Activated naive CD4-positive, alpha-beta T cell treated with anti-CD3 and anti-CD28 coated beads, Interleukin-2, amount 50 U/mL, for 72 hours (primary cell): Measurements from ENCODE around the gene GPR25. TPM values are rescaled to one million over a fixed set of nuclear protein-coding genes. Genes with fewer than 3 reads are reported as not detected.

Experiments
- ATAC-seq, 2 donors: fragments of 150-1000 bp; cut with Tn5 transposase; 2 replicates each; pipeline ENCODE4 v1.10.0; 2021; ENCODE audit warnings: mild to moderate bottlenecking in 2 of 2, moderate library complexity in 2 of 2
- DNase-seq, 2 donors: peaks; one replicate each; pipeline ENCODE4 v3.0.0; 2021 to 2022; ENCODE audit warnings: low spot score in 2 of 2
- H3K27ac Mint-ChIP-seq, 2 donors: one replicate each; pipeline ENCODE4 v1.8.0; 2022; ENCODE audit warnings: mild to moderate bottlenecking in 2 of 2, mixed read lengths in 2 of 2
- H3K36me3 Mint-ChIP-seq, 2 donors: one replicate each; pipeline ENCODE4 v1.8.0; 2022; ENCODE audit warnings: mixed read lengths in 2 of 2
- H3K9me3 Mint-ChIP-seq, 2 donors: one replicate each; pipeline ENCODE4 v1.8.0; 2022; ENCODE audit warnings: mixed read lengths in 2 of 2
- total RNA-seq, 2 donors: library from RNA; stranded (reverse); gene quantifications; one replicate each; pipeline ENCODE4 v1.2.3, GENCODE V29; 2022

Gene GPR25
- total RNA-seq, 2 donors from 2014 or later: not detected

- ATAC-seq: peak; percentile 83 to 95
- peaks cover 0 to 4% of the 10 kb centered on the region in 2 donors for H3K36me3 Mint-ChIP-seq
- no peaks in the 10 kb centered on the region for H3K9me3 Mint-ChIP-seq
- DNase-seq: peak; percentile 67 to 82
- H3K27ac Mint-ChIP-seq: peak overlapping the region in 1 of 2 donors; percentile 0
These were observed 15.6 kb downstream of the GPR25 start for GRCh38 chr1:200888349-200888838.

- ATAC-seq (peak; percentile 70 to 90), DNase-seq (peak in 1 of 2 donors; percentile 51)
- Mint-ChIP-seq H3K27ac (peak overlapping the region in 1 of 2 donors; percentile 0), H3K9me3 (no peaks in the 10 kb centered on the region), H3K36me3 (peaks cover 0 to 4% of the 10 kb centered on the region in 2 donors)
These were observed 16.8 kb downstream of the GPR25 start for GRCh38 chr1:200889571-200889970.

GRCh38 chr1:200890027-200890426 lies 17.2 kb downstream of the GPR25 start:
- H3K9me3 Mint-ChIP-seq: no peaks in the 10 kb centered on the region
- no peak for DNase-seq
- peaks cover 0 to 4% of the 10 kb centered on the region in 2 donors for H3K36me3 Mint-ChIP-seq
- no peak for ATAC-seq
- no peak overlapping the region for H3K27ac Mint-ChIP-seq

- no peaks in the 10 kb centered on the region for H3K9me3 Mint-ChIP-seq
- ATAC-seq (no peak), DNase-seq (no peak)
- H3K27ac Mint-ChIP-seq: no peak overlapping the region
- H3K36me3 Mint-ChIP-seq: peaks cover 0 to 4% of the 10 kb centered on the region in 2 donors
These were observed 18.3 kb downstream of the GPR25 start for GRCh38 chr1:200890818-200891773.

- no peak for ATAC-seq
- Mint-ChIP-seq H3K9me3 (no peaks in the 10 kb centered on the region), H3K36me3 (peaks cover 0 to 4% of the 10 kb centered on the region in 2 donors), H3K27ac (no peak overlapping the region)
- no peak for DNase-seq
These were observed 19.0 kb downstream of the GPR25 start for GRCh38 chr1:200891774-200892157.

GRCh38 chr1:200892546-200892945 lies 19.8 kb downstream of the GPR25 start:
- Mint-ChIP-seq H3K9me3 (no peaks in the 10 kb centered on the region), H3K36me3 (peaks cover 0 to 4% of the 10 kb centered on the region in 2 donors), H3K27ac (no peak overlapping the region)
- no peak for DNase-seq
- ATAC-seq: no peak

GRCh38 chr1:200892958-200893357 lies 20.2 kb downstream of the GPR25 start:
- Mint-ChIP-seq H3K27ac (no peak overlapping the region), H3K9me3 (no peaks in the 10 kb centered on the region)
- no peak for ATAC-seq

GRCh38 chr1:200893411-200893901 lies 20.7 kb downstream of the GPR25 start:
- DNase-seq (no peak), ATAC-seq (no peak)
- Mint-ChIP-seq H3K36me3 (peaks cover 0 to 4% of the 10 kb centered on the region in 2 donors), H3K9me3 (no peaks in the 10 kb centered on the region), H3K27ac (no peak overlapping the region)

More at GRCh38 chr1:200892958-200893357, 20.2 kb downstream of the GPR25 start:
- H3K36me3 Mint-ChIP-seq: peaks cover 0 to 4% of the 10 kb centered on the region in 2 donors
- DNase-seq: no peak

- no peak within 1 kb of the TSS for H3K27ac Mint-ChIP-seq
- H3K36me3 Mint-ChIP-seq: peaks cover 0 to 4% of the 10 kb centered on the region in 2 donors
- H3K9me3 Mint-ChIP-seq: no peaks in the 10 kb centered on the region
- no peak for ATAC-seq
- DNase-seq: no peak
These were observed 22.1 kb downstream of the GPR25 start, which contains the start of gene INAVA for GRCh38 chr1:200894712-200895442. Gene INAVA (plus strand): TSS chr1:200894900. CDS start chr1:200898401, 3,501 bp downstream.

GRCh38 chr1:200895443-200895789 lies 22.6 kb downstream of the GPR25 start:
- no peak for DNase-seq
- Mint-ChIP-seq H3K36me3 (peaks cover 0 to 3% of the 10 kb centered on the region in 2 donors), H3K9me3 (no peaks in the 10 kb centered on the region), H3K27ac (no peak overlapping the region)
- ATAC-seq: no peak

- no peak for ATAC-seq
- no peaks in the 10 kb centered on the region for H3K36me3 Mint-ChIP-seq
- H3K27ac Mint-ChIP-seq: no peak overlapping the region
- no peaks in the 10 kb centered on the region for H3K9me3 Mint-ChIP-seq
- no peak for DNase-seq
These were observed 23.2 kb downstream of the GPR25 start for GRCh38 chr1:200895801-200896530.

- Mint-ChIP-seq H3K36me3 (no peaks in the 10 kb centered on the region), H3K9me3 (no peaks in the 10 kb centered on the region)
These were observed 23.9 kb downstream of the GPR25 start for GRCh38 chr1:200896531-200897196.

GRCh38 chr1:200897259-200897658 lies 24.5 kb downstream of the GPR25 start:
- DNase-seq (no peak), ATAC-seq (no peak)
- Mint-ChIP-seq H3K27ac (no peak overlapping the region), H3K36me3 (no peaks in the 10 kb centered on the region), H3K9me3 (no peaks in the 10 kb centered on the region)

More at GRCh38 chr1:200896531-200897196, 23.9 kb downstream of the GPR25 start:
- no peak overlapping the region for H3K27ac Mint-ChIP-seq
- DNase-seq: no peak
- ATAC-seq: no peak

GRCh38 chr1:200899015-200899386 lies 26.2 kb downstream of the GPR25 start:
- ATAC-seq (no peak), DNase-seq (no peak)
- H3K27ac Mint-ChIP-seq: no peak overlapping the region
- H3K36me3 Mint-ChIP-seq: no peaks in the 10 kb centered on the region
- no peaks in the 10 kb centered on the region for H3K9me3 Mint-ChIP-seq

GRCh38 chr1:200899451-200899915 lies 26.7 kb downstream of the GPR25 start:
- Mint-ChIP-seq H3K27ac (no peak overlapping the region), H3K36me3 (no peaks in the 10 kb centered on the region), H3K9me3 (no peaks in the 10 kb centered on the region)
- DNase-seq: no peak
- no peak for ATAC-seq
